HEK293 (cell line): ENCODE results near the gene SZT2.

Source experiments
- CTCF ChIA-PET: fragments of 350-600 bp; formaldehyde crosslinking; extraction: SDS; loops from one replicate; lab custom pipeline; 2021; ENCODE audit warnings: antibody characterized with exemption; lab: Yijun Ruan, JAX
- POLR2A ChIA-PET: fragments of 300-600 bp; formaldehyde crosslinking; extraction: SDS; loops from one replicate; lab custom pipeline; 2020; ENCODE audit warnings: antibody characterized with exemption, inconsistent platforms; lab: Yijun Ruan, JAX
- H3K27ac ChIP-seq: fragments of 200-500 bp; sonication (Bioruptor generic); 2 replicates; pipeline ENCODE4 v1.5.1; 2014; ENCODE audit warnings: low read depth, low read length, control low read depth, inconsistent platforms; ENCODE audit errors: extremely low read depth
- H3K36me3 ChIP-seq, 2 experiments: fragments of 200-500 bp in 1 of 2; sonication (Bioruptor generic) in 1 of 2; 1 replicate in 1 of 2; 2 replicates in 1 of 2; pipeline ENCODE4 v1.5.1; 2014 to 2017; ENCODE audit warnings: inconsistent platforms in 2 of 2, low read length in 2 of 2; ENCODE audit not compliant: control insufficient read depth in 2 of 2, insufficient read depth in 1 of 2
- H3K4me1 ChIP-seq: fragments of 200-500 bp; sonication (Bioruptor generic); 2 replicates; pipeline ENCODE4 v1.5.1; 2014; ENCODE audit warnings: mild to moderate bottlenecking, low read length, inconsistent platforms; ENCODE audit not compliant: control insufficient read depth, insufficient read depth
- H3K4me3 ChIP-seq: 2 replicates; pipeline ENCODE4 v1.5.1; 2011; ENCODE audit warnings: low read depth, mild to moderate bottlenecking, control low read depth, low read length, moderate library complexity
- H3K9me3 ChIP-seq: fragments of 200-500 bp; sonication (Bioruptor generic); 2 replicates; pipeline ENCODE4 v1.5.1; 2014; ENCODE audit warnings: low read depth, low read length, inconsistent platforms; ENCODE audit not compliant: control insufficient read depth, insufficient read depth
- HOXA7 ChIP-seq: sonication (generic); formaldehyde crosslinking; IDR thresholded peaks from 2 replicates; pipeline ENCODE4 v1.8.1; 2022; ENCODE audit warnings: missing genetic modification reagents, borderline replicate concordance
- KLF1 ChIP-seq: fragments of 450-650 bp; formaldehyde crosslinking; IDR thresholded peaks from 2 replicates; pipeline ENCODE4 v1.5.1; 2016; ENCODE audit warnings: missing biosample characterization, missing genetic modification characterization
- KLF10 ChIP-seq: fragments of 450-650 bp; IDR thresholded peaks from 2 replicates; pipeline ENCODE4 v1.5.1; 2018; ENCODE audit warnings: missing biosample characterization, mild to moderate bottlenecking, missing genetic modification characterization
- PRDM1 ChIP-seq: fragments of 450-650 bp; formaldehyde crosslinking; IDR thresholded peaks from 2 replicates; pipeline ENCODE4; 2016; ENCODE audit warnings: missing biosample characterization, missing genetic modification characterization
- SP2 ChIP-seq: fragments of 450-650 bp; formaldehyde crosslinking; IDR thresholded peaks from 2 replicates; pipeline ENCODE4 v1.5.1; 2016; ENCODE audit warnings: missing biosample characterization, missing genetic modification characterization
- TCF7L2 ChIP-seq: IDR thresholded peaks from 2 replicates; pipeline ENCODE4 v1.6.1; 2011; ENCODE audit warnings: low read depth, mild to moderate bottlenecking, inconsistent platforms, low read length, moderate library complexity, borderline replicate concordance
- TRIM28 ChIP-seq: IDR thresholded peaks from 2 replicates; pipeline ENCODE4 v1.6.1; 2011; ENCODE audit warnings: low read length, control low read depth, borderline replicate concordance
- ZFHX2 ChIP-seq: fragments of 450-650 bp; formaldehyde crosslinking; conservative IDR thresholded peaks from 2 replicates; pipeline ENCODE4 v1.5.1; 2016; ENCODE audit warnings: missing biosample characterization, missing genetic modification characterization
- ZNF132 ChIP-seq: fragments of 450-650 bp; formaldehyde crosslinking; IDR thresholded peaks from 2 replicates; pipeline ENCODE4 v1.5.1; 2017; ENCODE audit warnings: missing biosample characterization, missing genetic modification characterization, borderline replicate concordance
- ZNF157 ChIP-seq: fragments of 450-650 bp; formaldehyde crosslinking; IDR thresholded peaks from 2 replicates; pipeline ENCODE4 v1.5.1; 2016; ENCODE audit warnings: missing biosample characterization, missing genetic modification characterization
- ZNF19 ChIP-seq: fragments of 450-650 bp; formaldehyde crosslinking; IDR thresholded peaks from 2 replicates; pipeline ENCODE4; 2016; ENCODE audit warnings: missing biosample characterization, missing genetic modification characterization, low read depth
- ZNF341 ChIP-seq: fragments of 450-650 bp; formaldehyde crosslinking; IDR thresholded peaks from 2 replicates; pipeline ENCODE4; 2016; ENCODE audit warnings: low read depth, missing biosample characterization, missing genetic modification characterization
- ZNF366 ChIP-seq: fragments of 450-650 bp; formaldehyde crosslinking; conservative IDR thresholded peaks from 2 replicates; pipeline ENCODE4 v1.5.1; 2016; ENCODE audit warnings: missing biosample characterization, missing genetic modification characterization
- ZNF548 ChIP-seq: fragments of 450-650 bp; formaldehyde crosslinking; IDR thresholded peaks from 2 replicates; pipeline ENCODE4 v1.5.1; 2016; ENCODE audit warnings: missing biosample characterization, missing genetic modification characterization
- ZNF626 ChIP-seq: fragments of 450-650 bp; sonication (Bioruptor Pico); formaldehyde crosslinking; IDR thresholded peaks from 2 replicates; pipeline ENCODE4 v1.5.1; 2018; ENCODE audit warnings: missing biosample characterization, missing genetic modification characterization, inconsistent platforms
- ZNF654 ChIP-seq: fragments of 450-650 bp; formaldehyde crosslinking; IDR thresholded peaks from 2 replicates; pipeline ENCODE4 v1.5.1; 2016; ENCODE audit warnings: low read depth, missing biosample characterization, missing genetic modification characterization
- TF ChIP-seq, protein P1 (sequence below): fragments of 450-650 bp; formaldehyde crosslinking; IDR thresholded peaks from 2 replicates; pipeline ENCODE4 v1.5.1; 2016; ENCODE audit warnings: missing biosample characterization, missing genetic modification characterization
- TF ChIP-seq, protein P2 (sequence below): fragments of 450-650 bp; formaldehyde crosslinking; conservative IDR thresholded peaks from 2 replicates; pipeline ENCODE4 v1.5.1; 2016; ENCODE audit warnings: low read depth, missing biosample characterization, missing genetic modification characterization
- TF ChIP-seq, protein P3 (sequence below): fragments of 450-650 bp; formaldehyde crosslinking; IDR thresholded peaks from 2 replicates; pipeline ENCODE4 v1.5.1; 2016; ENCODE audit warnings: missing biosample characterization, missing genetic modification characterization
- TF ChIP-seq, protein P4 (sequence below): fragments of 450-650 bp; formaldehyde crosslinking; IDR thresholded peaks from 2 replicates; pipeline ENCODE4 v1.5.1; 2016; ENCODE audit warnings: missing biosample characterization, missing genetic modification characterization
- TF ChIP-seq, protein P5 (sequence below): fragments of 450-650 bp; IDR thresholded peaks from 2 replicates; pipeline ENCODE4 v1.5.1; 2018; ENCODE audit warnings: missing biosample characterization, mild to moderate bottlenecking, missing genetic modification characterization

Gene SZT2

DNA sequence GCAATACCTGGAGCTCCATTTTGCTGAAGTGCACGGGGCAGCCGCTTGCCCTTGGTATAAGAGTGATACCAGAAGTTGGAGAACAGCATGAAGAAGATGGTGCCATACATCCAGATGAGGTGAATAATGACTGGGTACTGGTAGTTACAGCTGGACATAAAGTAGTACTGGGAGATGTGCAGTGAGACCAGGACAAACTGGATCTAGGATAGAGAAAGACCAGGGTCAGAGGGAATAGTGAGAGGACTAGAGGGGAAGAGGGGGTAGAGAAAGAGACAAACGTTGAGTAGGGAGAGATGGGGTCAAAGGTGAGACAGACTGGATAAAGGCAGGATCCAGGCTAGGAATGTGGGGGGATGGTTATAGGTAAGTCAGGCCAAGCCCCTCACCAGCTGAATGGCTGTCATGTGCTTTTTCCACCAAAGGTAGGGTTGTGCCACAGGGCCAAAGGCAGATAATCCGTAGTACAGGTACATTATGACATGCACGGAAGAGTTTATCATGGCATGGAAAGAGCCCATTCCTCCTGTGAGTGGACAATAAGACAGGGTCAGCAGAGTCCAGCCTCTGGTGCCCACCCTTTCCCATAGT is 25.7 kb upstream of the SZT2 start (continued):
- TF ChIP-seq, protein P1, sequence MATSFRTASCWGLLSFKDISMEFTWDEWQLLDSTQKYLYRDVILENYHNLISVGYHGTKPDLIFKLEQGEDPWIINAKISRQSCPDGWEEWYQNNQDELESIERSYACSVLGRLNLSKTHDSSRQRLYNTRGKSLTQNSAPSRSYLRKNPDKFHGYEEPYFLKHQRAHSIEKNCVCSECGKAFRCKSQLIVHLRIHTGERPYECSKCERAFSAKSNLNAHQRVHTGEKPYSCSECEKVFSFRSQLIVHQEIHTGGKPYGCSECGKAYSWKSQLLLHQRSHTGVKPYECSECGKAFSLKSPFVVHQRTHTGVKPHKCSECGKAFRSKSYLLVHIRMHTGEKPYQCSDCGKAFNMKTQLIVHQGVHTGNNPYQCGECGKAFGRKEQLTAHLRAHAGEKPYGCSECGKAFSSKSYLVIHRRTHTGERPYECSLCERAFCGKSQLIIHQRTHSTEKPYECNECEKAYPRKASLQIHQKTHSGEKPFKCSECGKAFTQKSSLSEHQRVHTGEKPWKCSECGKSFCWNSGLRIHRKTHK (tag by site-specific recombination): no peak
- TF ChIP-seq, all 188 proteins: peak for 0

DNA sequence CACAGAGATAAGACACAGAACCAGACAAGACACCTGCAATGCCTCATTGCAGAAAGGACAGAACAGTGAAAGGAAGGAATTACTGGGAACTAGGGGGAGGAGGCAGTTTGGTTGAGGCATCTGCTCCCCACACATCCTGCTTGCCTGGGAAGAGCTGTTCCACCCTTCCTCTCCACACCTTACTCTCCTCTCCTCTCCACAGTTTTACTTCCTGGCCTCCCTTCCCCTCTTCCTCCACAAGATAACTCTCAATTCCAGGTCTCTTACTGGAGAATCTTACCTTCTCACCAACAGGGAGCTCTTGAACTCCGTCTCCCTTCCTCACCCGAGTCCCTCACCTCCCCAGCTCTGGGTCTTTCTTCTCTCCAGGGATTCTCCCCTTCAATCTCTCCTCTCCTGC is 24.0 kb upstream of the SZT2 start:
- no peak overlapping the region for H3K27ac ChIP-seq
- peaks cover 7% of the 10 kb centered on the region for H3K4me1 ChIP-seq
- peak; percentile 55 for TF ChIP-seq ZNF366 (tag by site-specific recombination)
- no peak for TF ChIP-seq KLF1 (tag by site-specific recombination)
- TF ChIP-seq, protein P2, sequence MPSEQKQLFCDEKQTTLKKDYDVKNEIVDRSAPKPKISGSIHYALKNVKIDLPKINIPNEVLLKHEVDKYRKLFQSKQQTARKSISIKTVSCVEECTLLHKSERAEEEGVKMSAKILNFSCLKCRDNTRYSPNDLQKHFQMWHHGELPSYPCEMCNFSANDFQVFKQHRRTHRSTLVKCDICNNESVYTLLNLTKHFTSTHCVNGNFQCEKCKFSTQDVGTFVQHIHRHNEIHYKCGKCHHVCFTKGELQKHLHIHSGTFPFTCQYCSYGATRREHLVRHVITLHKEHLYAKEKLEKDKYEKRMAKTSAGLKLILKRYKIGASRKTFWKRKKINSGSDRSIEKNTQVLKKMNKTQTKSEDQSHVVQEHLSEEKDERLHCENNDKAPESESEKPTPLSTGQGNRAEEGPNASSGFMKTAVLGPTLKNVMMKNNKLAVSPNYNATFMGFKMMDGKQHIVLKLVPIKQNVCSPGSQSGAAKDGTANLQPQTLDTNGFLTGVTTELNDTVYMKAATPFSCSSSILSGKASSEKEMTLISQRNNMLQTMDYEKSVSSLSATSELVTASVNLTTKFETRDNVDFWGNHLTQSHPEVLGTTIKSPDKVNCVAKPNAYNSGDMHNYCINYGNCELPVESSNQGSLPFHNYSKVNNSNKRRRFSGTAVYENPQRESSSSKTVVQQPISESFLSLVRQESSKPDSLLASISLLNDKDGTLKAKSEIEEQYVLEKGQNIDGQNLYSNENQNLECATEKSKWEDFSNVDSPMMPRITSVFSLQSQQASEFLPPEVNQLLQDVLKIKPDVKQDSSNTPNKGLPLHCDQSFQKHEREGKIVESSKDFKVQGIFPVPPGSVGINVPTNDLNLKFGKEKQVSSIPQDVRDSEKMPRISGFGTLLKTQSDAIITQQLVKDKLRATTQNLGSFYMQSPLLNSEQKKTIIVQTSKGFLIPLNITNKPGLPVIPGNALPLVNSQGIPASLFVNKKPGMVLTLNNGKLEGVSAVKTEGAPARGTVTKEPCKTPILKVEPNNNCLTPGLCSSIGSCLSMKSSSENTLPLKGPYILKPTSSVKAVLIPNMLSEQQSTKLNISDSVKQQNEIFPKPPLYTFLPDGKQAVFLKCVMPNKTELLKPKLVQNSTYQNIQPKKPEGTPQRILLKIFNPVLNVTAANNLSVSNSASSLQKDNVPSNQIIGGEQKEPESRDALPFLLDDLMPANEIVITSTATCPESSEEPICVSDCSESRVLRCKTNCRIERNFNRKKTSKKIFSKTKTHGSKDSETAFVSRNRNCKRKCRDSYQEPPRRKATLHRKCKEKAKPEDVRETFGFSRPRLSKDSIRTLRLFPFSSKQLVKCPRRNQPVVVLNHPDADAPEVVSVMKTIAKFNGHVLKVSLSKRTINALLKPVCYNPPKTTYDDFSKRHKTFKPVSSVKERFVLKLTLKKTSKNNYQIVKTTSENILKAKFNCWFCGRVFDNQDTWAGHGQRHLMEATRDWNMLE (tag by site-specific recombination): no peak
- no peak for TF ChIP-seq ZNF548
- TF ChIP-seq TRIM28: no peak
- TF ChIP-seq, protein P3, sequence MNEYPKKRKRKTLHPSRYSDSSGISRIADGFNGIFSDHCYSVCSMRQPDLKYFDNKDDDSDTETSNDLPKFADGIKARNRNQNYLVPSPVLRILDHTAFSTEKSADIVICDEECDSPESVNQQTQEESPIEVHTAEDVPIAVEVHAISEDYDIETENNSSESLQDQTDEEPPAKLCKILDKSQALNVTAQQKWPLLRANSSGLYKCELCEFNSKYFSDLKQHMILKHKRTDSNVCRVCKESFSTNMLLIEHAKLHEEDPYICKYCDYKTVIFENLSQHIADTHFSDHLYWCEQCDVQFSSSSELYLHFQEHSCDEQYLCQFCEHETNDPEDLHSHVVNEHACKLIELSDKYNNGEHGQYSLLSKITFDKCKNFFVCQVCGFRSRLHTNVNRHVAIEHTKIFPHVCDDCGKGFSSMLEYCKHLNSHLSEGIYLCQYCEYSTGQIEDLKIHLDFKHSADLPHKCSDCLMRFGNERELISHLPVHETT: no peak
- peak; percentile 66; the same call in 1 of the 2 replicates for TF ChIP-seq PRDM1 (tag by site-specific recombination)
- TF ChIP-seq ZNF157 (tag by site-specific recombination): no peak
- peak; percentile 62 for TF ChIP-seq ZNF341 (tag by site-specific recombination)
- no peak for TF ChIP-seq ZNF654 (tag by site-specific recombination)
- POLR2A ChIA-PET: interaction anchor here (1.1 kb wide), 1 partner anchor 342 kb away, joined by 4 read pairs; the partner anchor contains the start of gene ST3GAL3
- no peaks in the 10 kb centered on the region for H3K9me3 ChIP-seq
- CTCF ChIA-PET: no interaction called here
- no peak overlapping the region for H3K4me3 ChIP-seq
- H3K36me3 ChIP-seq: peaks cover 17 to 53% of the 10 kb centered on the region in 2 experiments

DNA sequence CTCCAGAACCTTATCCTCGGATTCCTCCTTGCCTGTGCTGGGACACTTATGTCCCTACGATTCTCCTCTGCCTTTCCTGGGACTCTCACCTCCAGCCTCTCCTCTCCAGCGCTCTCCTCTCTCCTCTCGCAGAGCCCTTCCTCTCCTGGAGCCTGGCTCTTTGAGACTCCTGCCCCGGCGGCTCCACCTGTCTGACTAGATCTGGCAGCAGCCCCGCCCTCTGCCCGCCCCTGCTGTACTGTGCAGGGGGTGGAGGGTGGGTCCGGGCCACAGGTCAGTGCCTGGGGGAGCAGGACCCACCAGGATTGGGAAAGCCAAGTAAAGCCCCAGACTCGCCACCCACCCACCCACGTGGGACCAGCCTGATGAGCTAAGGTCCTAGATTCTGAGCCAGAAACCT is 23.5 kb upstream of the SZT2 start:
- peaks cover 16 to 48% of the 10 kb centered on the region in 2 experiments for H3K36me3 ChIP-seq
- no peaks in the 10 kb centered on the region for H3K9me3 ChIP-seq
- POLR2A ChIA-PET: interaction anchor here (0.6 to 2.7 kb wide), 3 partner anchors 23 to 341 kb away, joined by 3 to 20 read pairs (median 4); partner anchors contain the start of genes MED8, ST3GAL3 and SZT2
- peaks cover 8% of the 10 kb centered on the region; the same call in 1 of the 2 replicates for H3K4me1 ChIP-seq
- CTCF ChIA-PET: no interaction called here
- H3K27ac ChIP-seq: no peak overlapping the region
- no peak overlapping the region for H3K4me3 ChIP-seq
- TF ChIP-seq ZFHX2 (peak; percentile 57), ZNF132 (no peak), KLF10 (tag by site-specific recombination) (no peak), ZNF19 (tag by site-specific recombination) (no peak), HOXA7 (CRISPR knock-in tag) (no peak), ZNF548 (no peak), TCF7L2 (no peak), ZNF626 (tag by site-specific recombination) (no peak), SP2 (tag by site-specific recombination) (peak; percentile 41)
- TF ChIP-seq, protein P4, sequence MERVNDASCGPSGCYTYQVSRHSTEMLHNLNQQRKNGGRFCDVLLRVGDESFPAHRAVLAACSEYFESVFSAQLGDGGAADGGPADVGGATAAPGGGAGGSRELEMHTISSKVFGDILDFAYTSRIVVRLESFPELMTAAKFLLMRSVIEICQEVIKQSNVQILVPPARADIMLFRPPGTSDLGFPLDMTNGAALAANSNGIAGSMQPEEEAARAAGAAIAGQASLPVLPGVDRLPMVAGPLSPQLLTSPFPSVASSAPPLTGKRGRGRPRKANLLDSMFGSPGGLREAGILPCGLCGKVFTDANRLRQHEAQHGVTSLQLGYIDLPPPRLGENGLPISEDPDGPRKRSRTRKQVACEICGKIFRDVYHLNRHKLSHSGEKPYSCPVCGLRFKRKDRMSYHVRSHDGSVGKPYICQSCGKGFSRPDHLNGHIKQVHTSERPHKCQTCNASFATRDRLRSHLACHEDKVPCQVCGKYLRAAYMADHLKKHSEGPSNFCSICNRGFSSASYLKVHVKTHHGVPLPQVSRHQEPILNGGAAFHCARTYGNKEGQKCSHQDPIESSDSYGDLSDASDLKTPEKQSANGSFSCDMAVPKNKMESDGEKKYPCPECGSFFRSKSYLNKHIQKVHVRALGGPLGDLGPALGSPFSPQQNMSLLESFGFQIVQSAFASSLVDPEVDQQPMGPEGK (tag by site-specific recombination): 0 out of 2 replicates have a peak, but pooled peaks have one; percentile 6
- TF ChIP-seq, protein P5, sequence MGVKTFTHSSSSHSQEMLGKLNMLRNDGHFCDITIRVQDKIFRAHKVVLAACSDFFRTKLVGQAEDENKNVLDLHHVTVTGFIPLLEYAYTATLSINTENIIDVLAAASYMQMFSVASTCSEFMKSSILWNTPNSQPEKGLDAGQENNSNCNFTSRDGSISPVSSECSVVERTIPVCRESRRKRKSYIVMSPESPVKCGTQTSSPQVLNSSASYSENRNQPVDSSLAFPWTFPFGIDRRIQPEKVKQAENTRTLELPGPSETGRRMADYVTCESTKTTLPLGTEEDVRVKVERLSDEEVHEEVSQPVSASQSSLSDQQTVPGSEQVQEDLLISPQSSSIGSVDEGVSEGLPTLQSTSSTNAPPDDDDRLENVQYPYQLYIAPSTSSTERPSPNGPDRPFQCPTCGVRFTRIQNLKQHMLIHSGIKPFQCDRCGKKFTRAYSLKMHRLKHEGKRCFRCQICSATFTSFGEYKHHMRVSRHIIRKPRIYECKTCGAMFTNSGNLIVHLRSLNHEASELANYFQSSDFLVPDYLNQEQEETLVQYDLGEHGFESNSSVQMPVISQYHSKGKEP (tag by site-specific recombination): no peak
